Fibroblast of lung (primary cell): ENCODE measurements around the gene CEP97. TPM values are rescaled to one million over a fixed set of nuclear protein-coding genes. Genes with fewer than 3 reads are reported as not detected.

Experiments used
- DNase-seq, 2 donors: peaks; one replicate each; pipeline versions ENCODE4 v3.0.0 to v3.0.0-alpha.2; 2010; ENCODE audit warnings: low read depth in 2 of 2
- H2AFZ ChIP-seq: 2 replicates; pipeline ENCODE4 v1.5.1; 2012; ENCODE audit warnings: low read length, control low read depth, inconsistent platforms
- H3K27ac ChIP-seq: 2 replicates; pipeline ENCODE4 v1.5.1; 2011; ENCODE audit warnings: low read length, control low read depth; ENCODE audit not compliant: insufficient read depth
- H3K27me3 ChIP-seq: 2 replicates; pipeline ENCODE4 v1.5.1; 2011; ENCODE audit warnings: mild to moderate bottlenecking, low read length; ENCODE audit not compliant: control insufficient read depth, insufficient read depth
- H3K36me3 ChIP-seq: 2 replicates; pipeline ENCODE4 v1.5.1; 2011; ENCODE audit warnings: low read length; ENCODE audit not compliant: control insufficient read depth, insufficient read depth
- H3K4me1 ChIP-seq: 2 replicates; pipeline ENCODE4 v1.5.1; 2011; ENCODE audit warnings: low read length; ENCODE audit not compliant: control insufficient read depth, insufficient read depth; ENCODE audit errors: extremely low read depth
- H3K4me2 ChIP-seq: 2 replicates; pipeline ENCODE4 v1.5.1; 2011; ENCODE audit warnings: low read length, control low read depth; ENCODE audit not compliant: insufficient read depth; ENCODE audit errors: extremely low read depth
- H3K4me3 ChIP-seq, 4 experiments: fragments of 200-600 bp in 1 of 4; sonication (generic) in 1 of 4; replicated peaks in 1 of 4; 2 replicates each; pipeline ENCODE4 v1.5.1; 2011 to 2016; ENCODE audit warnings: low read length in 4 of 4, low read depth in 3 of 4, mild to moderate bottlenecking in 3 of 4, control low read depth in 2 of 4, inconsistent platforms in 1 of 4, mixed read lengths in 1 of 4; ENCODE audit not compliant: insufficient read depth in 1 of 4; ENCODE audit errors: control extremely low read depth in 1 of 4
- H3K79me2 ChIP-seq: 2 replicates; pipeline ENCODE4 v1.5.1; 2012; ENCODE audit warnings: mild to moderate bottlenecking, low read length, inconsistent platforms; ENCODE audit not compliant: control insufficient read depth, insufficient read depth
- H3K9ac ChIP-seq: 2 replicates; pipeline ENCODE4 v1.5.1; 2011; ENCODE audit warnings: mild to moderate bottlenecking, low read length, control low read depth; ENCODE audit not compliant: insufficient read depth
- H3K9me3 ChIP-seq: 2 replicates; pipeline ENCODE4 v1.5.1; 2012; ENCODE audit warnings: low read depth, low read length; ENCODE audit not compliant: control insufficient read depth, insufficient read depth
- H4K20me1 ChIP-seq: 2 replicates; pipeline ENCODE4 v1.5.1; 2011; ENCODE audit warnings: low read length; ENCODE audit not compliant: control insufficient read depth, insufficient read depth; ENCODE audit errors: extremely low read depth
- EZH2 ChIP-seq: IDR thresholded peaks from 2 replicates; pipeline ENCODE4 v1.5.1; 2012; ENCODE audit warnings: low read length, control low read depth, mild to moderate bottlenecking; ENCODE audit errors: missing control alignments
- polyA plus RNA-seq, 2 donors: library from polyadenylated mRNA; depleted of rRNA in 1 of 2; stranded (reverse) in 1 of 2; unstranded in 1 of 2; fragments of >200 nt; gene quantifications; 2 replicates each; pipeline ENCODE4 v1.2.1, GENCODE V29; 2011 to 2012; ENCODE audit warnings: missing spikeins in 1 of 2
- total RNA-seq: library from RNA; depleted of rRNA; stranded (reverse); fragments of >200 nt; gene quantifications from 2 replicates; pipeline ENCODE4 v1.2.1, GENCODE V29; 2014
- TF ChIP-seq, protein P1 (sequence below), 2 donors: IDR thresholded peaks in 1 of 2; conservative IDR thresholded peaks in 1 of 2; 1 replicate in 1 of 2; 2 replicates in 1 of 2; pipeline ENCODE4 v1.5.1; 2011 to 2012; ENCODE audit warnings: low read length in 2 of 2, control low read depth in 1 of 2, inconsistent platforms in 1 of 2, low read depth in 1 of 2, mild to moderate bottlenecking in 1 of 2

CEP97 gene
- total and polyA plus RNA-seq, 2 donors (not counting 1 experiment from before 2014, with no cell fraction given): 2.0 to 10.1 TPM

GRCh38 chr3:101811875-101812274 is 87.5 kb downstream of the CEP97 start:
- DNase-seq: no peak

DNA sequence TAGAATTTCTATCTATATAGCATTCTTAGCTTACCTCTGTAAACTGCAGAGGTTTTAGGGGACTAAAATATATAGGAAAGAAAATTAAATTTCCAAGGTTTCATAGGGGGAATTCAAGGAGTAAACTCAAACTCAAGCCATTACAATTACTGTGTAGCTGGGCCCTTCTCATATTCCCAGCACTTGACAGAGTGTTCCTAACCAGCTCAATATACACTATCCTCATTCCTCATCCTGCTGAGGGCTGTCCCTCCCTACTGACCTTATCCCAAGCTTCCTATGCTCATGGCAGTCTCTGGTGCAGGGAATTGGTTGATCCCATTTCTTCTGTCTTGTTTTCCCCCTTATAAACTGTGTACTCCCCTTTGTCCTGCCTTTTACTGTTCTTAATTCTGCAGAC is 88.5 kb downstream of the CEP97 start:
- Histone ChIP-seq H3K36me3 (no peaks in the 10 kb centered on the region), H3K4me1 (peaks cover 2% of the 10 kb centered on the region), H3K27me3 (no peaks in the 10 kb centered on the region), H2AFZ (no peak overlapping the region), H3K4me2 (no peak overlapping the region), H3K27ac (no peak overlapping the region), H3K9me3 (no peaks in the 10 kb centered on the region), H3K79me2 (no peaks in the 10 kb centered on the region), H3K9ac (no peak overlapping the region), H3K4me3 (no peak overlapping the region), H4K20me1 (no peaks in the 10 kb centered on the region)
- DNase-seq: no peak
- TF ChIP-seq, protein P1, sequence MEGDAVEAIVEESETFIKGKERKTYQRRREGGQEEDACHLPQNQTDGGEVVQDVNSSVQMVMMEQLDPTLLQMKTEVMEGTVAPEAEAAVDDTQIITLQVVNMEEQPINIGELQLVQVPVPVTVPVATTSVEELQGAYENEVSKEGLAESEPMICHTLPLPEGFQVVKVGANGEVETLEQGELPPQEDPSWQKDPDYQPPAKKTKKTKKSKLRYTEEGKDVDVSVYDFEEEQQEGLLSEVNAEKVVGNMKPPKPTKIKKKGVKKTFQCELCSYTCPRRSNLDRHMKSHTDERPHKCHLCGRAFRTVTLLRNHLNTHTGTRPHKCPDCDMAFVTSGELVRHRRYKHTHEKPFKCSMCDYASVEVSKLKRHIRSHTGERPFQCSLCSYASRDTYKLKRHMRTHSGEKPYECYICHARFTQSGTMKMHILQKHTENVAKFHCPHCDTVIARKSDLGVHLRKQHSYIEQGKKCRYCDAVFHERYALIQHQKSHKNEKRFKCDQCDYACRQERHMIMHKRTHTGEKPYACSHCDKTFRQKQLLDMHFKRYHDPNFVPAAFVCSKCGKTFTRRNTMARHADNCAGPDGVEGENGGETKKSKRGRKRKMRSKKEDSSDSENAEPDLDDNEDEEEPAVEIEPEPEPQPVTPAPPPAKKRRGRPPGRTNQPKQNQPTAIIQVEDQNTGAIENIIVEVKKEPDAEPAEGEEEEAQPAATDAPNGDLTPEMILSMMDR (conservative IDR thresholded peaks at IDR 0.05 in 1 of 2, IDR thresholded peaks at IDR 0.05 in 1 of 2; ENCODE audit: low read depth in 1 of 2, low read length in 2 of 2): no peak
- no peak for TF ChIP-seq EZH2

More at GRCh38 chr3:101811875-101812274, 87.5 kb downstream of the CEP97 start:
- peaks cover 2% of the 10 kb centered on the region for H3K4me1 ChIP-seq
- TF ChIP-seq, protein P1 (conservative IDR thresholded peaks at IDR 0.05 in 1 of 2, IDR thresholded peaks at IDR 0.05 in 1 of 2; ENCODE audit: low read depth in 1 of 2, low read length in 2 of 2): no peak
- no peak for TF ChIP-seq EZH2
- H3K27me3 ChIP-seq: no peaks in the 10 kb centered on the region
- H3K4me2 ChIP-seq: no peak overlapping the region
- H4K20me1 ChIP-seq: no peaks in the 10 kb centered on the region
- no peak overlapping the region for H3K27ac ChIP-seq
- H3K4me3 ChIP-seq: no peak overlapping the region
- H3K9ac ChIP-seq: no peak overlapping the region
- H3K36me3 ChIP-seq: no peaks in the 10 kb centered on the region
- no peaks in the 10 kb centered on the region for H3K9me3 ChIP-seq
- no peak overlapping the region for H2AFZ ChIP-seq
- no peaks in the 10 kb centered on the region for H3K79me2 ChIP-seq

GRCh38 chr3:101813817-101814440 is 89.5 kb downstream of the CEP97 start:
- Histone ChIP-seq H3K36me3 (no peaks in the 10 kb centered on the region), H3K9me3 (no peaks in the 10 kb centered on the region), H3K27ac (no peak overlapping the region), H3K4me3 (no peak overlapping the region), H3K9ac (no peak overlapping the region), H3K79me2 (no peaks in the 10 kb centered on the region), H3K4me2 (no peak overlapping the region), H3K27me3 (no peaks in the 10 kb centered on the region), H4K20me1 (no peaks in the 10 kb centered on the region), H3K4me1 (peaks cover 2% of the 10 kb centered on the region), H2AFZ (no peak overlapping the region)
- DNase-seq: peak in 1 of 2 donors; percentile 67
- no peak for TF ChIP-seq EZH2
- TF ChIP-seq, protein P1 (conservative IDR thresholded peaks at IDR 0.05 in 1 of 2, IDR thresholded peaks at IDR 0.05 in 1 of 2; ENCODE audit: low read depth in 1 of 2, low read length in 2 of 2): peak in 1 of 2 donors; percentile 44
